Osteoblast (primary cell): ENCODE measurements around the gene LMX1B. TPM values are rescaled to one million over a fixed set of nuclear protein-coding genes. Genes with fewer than 3 reads are reported as not detected.

Experiments used
- DNase-seq: peaks from one replicate; pipeline ENCODE4 v3.0.0; 2011; ENCODE audit warnings: low spot score, mixed read lengths; ENCODE audit not compliant: insufficient read length; ENCODE audit errors: missing footprints
- H2AFZ ChIP-seq: 2 replicates; pipeline ENCODE4 v1.6.0; 2011; ENCODE audit warnings: mild to moderate bottlenecking, low read length
- H3K27ac ChIP-seq: 2 replicates; pipeline ENCODE4 v1.5.1; 2011; ENCODE audit warnings: mild to moderate bottlenecking, low read depth, low read length, moderate library complexity
- H3K27me3 ChIP-seq: 2 replicates; pipeline ENCODE4 v1.6.0; 2012; ENCODE audit warnings: mild to moderate bottlenecking, control low read depth, inconsistent platforms, low read length, moderate library complexity; ENCODE audit not compliant: insufficient read depth
- H3K36me3 ChIP-seq: 2 replicates; pipeline ENCODE4 v1.5.1; 2011; ENCODE audit warnings: mild to moderate bottlenecking, low read length, control low read depth, moderate library complexity; ENCODE audit not compliant: insufficient read depth
- H3K4me1 ChIP-seq: 2 replicates; pipeline ENCODE4 v1.5.1; 2011; ENCODE audit warnings: mild to moderate bottlenecking, low read length, control low read depth, moderate library complexity; ENCODE audit not compliant: insufficient read depth
- H3K4me2 ChIP-seq: 2 replicates; pipeline ENCODE4 v1.6.0; 2011; ENCODE audit warnings: mild to moderate bottlenecking, low read length; ENCODE audit not compliant: insufficient read depth
- H3K4me3 ChIP-seq: fragments of 200-600 bp; sonication (generic); 3 replicates; pipeline ENCODE4 v1.5.1; 2012; ENCODE audit warnings: mild to moderate bottlenecking, low read length, inconsistent platforms; ENCODE audit not compliant: insufficient read depth
- H3K79me2 ChIP-seq: 2 replicates; pipeline ENCODE4 v1.6.0; 2012; ENCODE audit warnings: mild to moderate bottlenecking, low read length, control low read depth, inconsistent platforms; ENCODE audit not compliant: insufficient read depth
- H3K9me3 ChIP-seq: 2 replicates; pipeline ENCODE4 v1.5.1; 2011; ENCODE audit warnings: low read depth, low read length, control low read depth
- H4K20me1 ChIP-seq: 2 replicates; pipeline ENCODE4 v1.6.0; 2012; ENCODE audit warnings: mild to moderate bottlenecking, low read length, control low read depth; ENCODE audit not compliant: insufficient read depth
- total RNA-seq: library from RNA; depleted of rRNA; stranded (reverse); fragments of >200 nt; gene quantifications from 2 replicates; pipeline ENCODE4 v1.2.3, GENCODE V29; 2012
- TF ChIP-seq, protein P1 (sequence below): IDR thresholded peaks from 2 replicates; pipeline ENCODE4 v1.5.1; 2011; ENCODE audit warnings: mild to moderate bottlenecking, low read depth, low read length, moderate library complexity; ENCODE audit errors: extremely low read depth

Gene LMX1B
- total RNA-seq, 1 donor, result under 0.01 TPM

DNA sequence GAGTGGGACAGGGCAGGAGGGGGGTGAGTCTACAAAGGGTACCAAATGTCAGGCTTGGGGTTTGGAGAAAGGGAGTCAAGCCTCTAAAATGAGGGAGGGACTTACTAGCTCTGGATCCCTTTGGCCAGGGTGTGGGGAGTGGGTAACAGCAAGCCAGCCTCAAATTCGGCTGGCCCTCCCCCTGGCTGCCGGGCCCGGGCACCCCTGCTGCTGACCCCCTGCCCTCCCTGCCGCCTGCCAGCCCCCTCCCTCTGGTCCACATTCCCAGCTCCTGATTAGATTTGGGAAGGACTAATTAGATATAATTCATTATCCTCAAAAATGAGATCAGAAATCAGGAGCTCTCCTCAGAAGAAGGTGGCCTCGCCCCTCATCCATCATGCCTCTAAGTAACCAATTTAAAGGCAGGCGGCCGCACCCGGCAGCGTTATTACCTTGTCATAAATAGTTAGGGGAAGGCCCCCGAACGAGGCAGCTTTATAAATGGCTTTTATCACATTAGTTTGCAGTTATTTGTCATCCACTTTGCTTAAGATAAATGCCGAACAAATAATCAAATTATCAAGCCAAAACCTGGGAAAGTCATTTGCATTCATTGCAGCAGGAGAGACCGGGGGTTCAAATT lies 44.6 kb downstream of the LMX1B start:
- no peaks in the 10 kb centered on the region for H3K4me1 ChIP-seq
- H3K79me2 ChIP-seq, result no peaks in the 10 kb centered on the region
- H2AFZ ChIP-seq, result no peak overlapping the region
- H3K4me3 ChIP-seq, result no peak overlapping the region
- H3K9me3 ChIP-seq, result no peaks in the 10 kb centered on the region
- DNase-seq, result no peak
- H3K27ac ChIP-seq, result no peak overlapping the region
- H4K20me1 ChIP-seq, result no peaks in the 10 kb centered on the region
- H3K4me2 ChIP-seq, result no peak overlapping the region
- no peaks in the 10 kb centered on the region for H3K36me3 ChIP-seq
- TF ChIP-seq, protein P1, sequence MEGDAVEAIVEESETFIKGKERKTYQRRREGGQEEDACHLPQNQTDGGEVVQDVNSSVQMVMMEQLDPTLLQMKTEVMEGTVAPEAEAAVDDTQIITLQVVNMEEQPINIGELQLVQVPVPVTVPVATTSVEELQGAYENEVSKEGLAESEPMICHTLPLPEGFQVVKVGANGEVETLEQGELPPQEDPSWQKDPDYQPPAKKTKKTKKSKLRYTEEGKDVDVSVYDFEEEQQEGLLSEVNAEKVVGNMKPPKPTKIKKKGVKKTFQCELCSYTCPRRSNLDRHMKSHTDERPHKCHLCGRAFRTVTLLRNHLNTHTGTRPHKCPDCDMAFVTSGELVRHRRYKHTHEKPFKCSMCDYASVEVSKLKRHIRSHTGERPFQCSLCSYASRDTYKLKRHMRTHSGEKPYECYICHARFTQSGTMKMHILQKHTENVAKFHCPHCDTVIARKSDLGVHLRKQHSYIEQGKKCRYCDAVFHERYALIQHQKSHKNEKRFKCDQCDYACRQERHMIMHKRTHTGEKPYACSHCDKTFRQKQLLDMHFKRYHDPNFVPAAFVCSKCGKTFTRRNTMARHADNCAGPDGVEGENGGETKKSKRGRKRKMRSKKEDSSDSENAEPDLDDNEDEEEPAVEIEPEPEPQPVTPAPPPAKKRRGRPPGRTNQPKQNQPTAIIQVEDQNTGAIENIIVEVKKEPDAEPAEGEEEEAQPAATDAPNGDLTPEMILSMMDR, result no peak
- H3K27me3 ChIP-seq, result no peaks in the 10 kb centered on the region

DNA sequence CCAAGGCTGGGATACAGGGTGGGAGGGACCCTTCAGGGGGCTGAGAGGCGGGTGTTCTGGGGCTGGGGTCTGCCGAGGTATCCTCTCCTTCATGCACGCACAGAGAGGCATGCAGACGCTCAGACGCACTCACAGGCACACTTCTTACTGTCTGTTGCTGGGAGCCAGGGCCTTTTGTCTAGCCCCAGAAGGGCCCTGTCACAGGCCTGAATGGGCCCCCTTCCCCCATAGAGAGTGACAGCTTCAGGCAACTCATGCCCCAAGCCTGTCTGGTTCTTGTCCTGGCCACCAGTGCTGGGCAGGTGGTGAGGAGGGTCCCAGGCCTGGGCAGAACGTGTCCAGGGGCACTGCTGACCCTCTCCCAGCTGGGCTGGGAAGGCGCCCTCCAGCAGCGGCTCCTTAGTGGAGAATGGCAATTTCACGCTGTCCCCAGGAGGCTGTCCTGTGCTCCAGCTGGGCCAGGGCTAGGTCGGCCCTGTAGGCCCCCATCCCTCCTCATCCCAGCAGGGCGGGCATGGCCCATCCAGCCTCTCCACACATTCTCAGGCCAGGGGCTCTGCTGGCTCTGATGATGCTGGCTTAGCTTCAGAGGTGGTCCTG lies 45.3 kb downstream of the LMX1B start:
- TF ChIP-seq, protein P1, result no peak
- H3K27ac ChIP-seq, result no peak overlapping the region
- no peaks in the 10 kb centered on the region for H3K27me3 ChIP-seq
- H3K4me1 ChIP-seq, result no peaks in the 10 kb centered on the region
- no peak overlapping the region for H2AFZ ChIP-seq
- H3K4me3 ChIP-seq, result no peak overlapping the region
- H3K36me3 ChIP-seq, result no peaks in the 10 kb centered on the region
- H3K9me3 ChIP-seq, result no peaks in the 10 kb centered on the region
- H3K79me2 ChIP-seq, result no peaks in the 10 kb centered on the region
- no peak overlapping the region for H3K4me2 ChIP-seq
- no peaks in the 10 kb centered on the region for H4K20me1 ChIP-seq
- no peak for DNase-seq

DNA sequence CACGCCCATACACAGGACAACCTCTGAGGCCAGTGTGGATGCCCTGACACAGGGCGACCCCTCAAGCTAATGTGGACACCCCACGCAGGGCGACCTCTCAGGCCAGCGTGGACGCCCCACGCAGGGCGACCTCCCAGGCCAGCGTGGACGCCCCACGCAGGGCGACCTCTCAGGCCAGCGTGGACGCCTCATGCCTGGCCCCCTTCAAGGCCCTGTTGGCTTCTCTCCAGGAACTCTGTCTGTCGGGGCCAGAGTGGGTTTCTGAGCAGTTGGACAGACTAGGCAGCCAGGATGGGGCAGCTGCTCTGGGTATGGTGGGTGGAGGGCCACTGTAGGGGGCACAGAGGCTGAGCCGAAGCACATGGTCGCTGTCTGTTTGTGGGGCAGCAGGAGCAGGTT lies 47.4 kb downstream of the LMX1B start:
- no peaks in the 10 kb centered on the region for H3K9me3 ChIP-seq
- H3K4me1 ChIP-seq, result no peaks in the 10 kb centered on the region
- H3K36me3 ChIP-seq, result no peaks in the 10 kb centered on the region
- no peak overlapping the region for H3K4me3 ChIP-seq
- H3K79me2 ChIP-seq, result no peaks in the 10 kb centered on the region
- no peaks in the 10 kb centered on the region for H3K27me3 ChIP-seq
- H3K27ac ChIP-seq, result no peak overlapping the region
- no peak for DNase-seq
- H3K4me2 ChIP-seq, result no peak overlapping the region
- TF ChIP-seq, protein P1, result no peak
- H2AFZ ChIP-seq, result no peak overlapping the region
- H4K20me1 ChIP-seq, result no peaks in the 10 kb centered on the region

DNA sequence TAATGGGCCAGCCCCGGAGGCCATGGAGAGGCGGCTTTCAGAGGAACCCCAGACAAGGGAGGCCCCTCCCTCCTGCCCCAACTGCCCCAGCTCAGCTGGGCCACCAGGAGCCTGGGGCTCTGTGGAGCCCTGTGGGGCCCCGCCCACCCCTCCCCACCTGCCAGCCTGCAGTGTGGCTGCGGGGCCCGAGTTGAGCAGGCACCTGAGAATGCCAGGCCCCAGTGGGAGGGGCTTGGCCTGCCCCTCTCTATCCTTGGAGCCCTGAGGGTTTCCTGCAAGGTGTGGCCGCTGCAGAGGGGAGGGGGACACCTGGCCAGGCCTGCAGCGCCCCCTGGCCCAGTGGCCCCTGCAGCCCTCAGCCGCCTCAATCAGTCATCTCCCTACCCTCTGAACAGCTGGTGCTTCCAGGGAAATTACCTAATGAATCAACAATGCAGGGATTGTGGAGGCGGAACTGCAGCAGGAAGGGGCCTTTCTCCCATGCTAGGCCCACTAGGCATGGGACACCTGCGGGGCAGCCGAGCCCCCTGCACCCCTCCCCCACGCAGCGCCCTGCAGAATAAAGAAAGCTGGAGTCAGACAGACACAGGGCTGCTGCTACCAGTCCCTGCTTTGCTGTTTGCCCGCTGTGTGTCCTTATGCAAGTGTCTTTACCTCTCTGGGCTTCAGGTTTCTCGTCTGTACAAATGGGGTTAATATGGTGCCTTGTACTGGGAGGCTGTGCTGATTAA lies 48.0 kb downstream of the LMX1B start:
- no peaks in the 10 kb centered on the region for H3K9me3 ChIP-seq
- H3K79me2 ChIP-seq, result no peaks in the 10 kb centered on the region
- no peak overlapping the region for H3K27ac ChIP-seq
- no peak overlapping the region for H2AFZ ChIP-seq
- H3K36me3 ChIP-seq, result no peaks in the 10 kb centered on the region
- no peaks in the 10 kb centered on the region for H3K4me1 ChIP-seq
- DNase-seq, result no peak
- TF ChIP-seq, protein P1, result no peak
- no peaks in the 10 kb centered on the region for H4K20me1 ChIP-seq
- H3K4me3 ChIP-seq, result no peak overlapping the region
- no peak overlapping the region for H3K4me2 ChIP-seq
- H3K27me3 ChIP-seq, result no peaks in the 10 kb centered on the region
